HUES6 (cell line): ENCODE data around the gene SPATA18.

Experiments used
- H3K27ac ChIP-seq: 2 replicates; pipeline ENCODE4 v1.7.0; 2013; ENCODE audit warnings: low read depth, mild to moderate bottlenecking, low read length, inconsistent platforms
- H3K27me3 ChIP-seq: 2 replicates; pipeline ENCODE4 v1.6.1; 2013; ENCODE audit warnings: low read length; ENCODE audit not compliant: control insufficient read depth, insufficient read depth
- H3K36me3 ChIP-seq: 2 replicates; pipeline ENCODE4 v1.6.1; 2013; ENCODE audit warnings: low read length; ENCODE audit not compliant: control insufficient read depth, insufficient read depth
- H3K4me1 ChIP-seq: 2 replicates; pipeline ENCODE4 v1.6.1; 2013; ENCODE audit warnings: low read length; ENCODE audit not compliant: control insufficient read depth, insufficient read depth
- H3K4me3 ChIP-seq: 2 replicates; pipeline ENCODE4 v1.5.1; 2013; ENCODE audit warnings: low read depth, low read length
- H3K9ac ChIP-seq: one replicate; pipeline ENCODE4 v1.6.1; 2013; ENCODE audit warnings: mild to moderate bottlenecking, low read length
- H3K9me3 ChIP-seq: 2 replicates; pipeline ENCODE4 v1.6.1; 2013; ENCODE audit warnings: low read depth, low read length; ENCODE audit not compliant: control insufficient read depth, insufficient read depth

SPATA18 gene

DNA sequence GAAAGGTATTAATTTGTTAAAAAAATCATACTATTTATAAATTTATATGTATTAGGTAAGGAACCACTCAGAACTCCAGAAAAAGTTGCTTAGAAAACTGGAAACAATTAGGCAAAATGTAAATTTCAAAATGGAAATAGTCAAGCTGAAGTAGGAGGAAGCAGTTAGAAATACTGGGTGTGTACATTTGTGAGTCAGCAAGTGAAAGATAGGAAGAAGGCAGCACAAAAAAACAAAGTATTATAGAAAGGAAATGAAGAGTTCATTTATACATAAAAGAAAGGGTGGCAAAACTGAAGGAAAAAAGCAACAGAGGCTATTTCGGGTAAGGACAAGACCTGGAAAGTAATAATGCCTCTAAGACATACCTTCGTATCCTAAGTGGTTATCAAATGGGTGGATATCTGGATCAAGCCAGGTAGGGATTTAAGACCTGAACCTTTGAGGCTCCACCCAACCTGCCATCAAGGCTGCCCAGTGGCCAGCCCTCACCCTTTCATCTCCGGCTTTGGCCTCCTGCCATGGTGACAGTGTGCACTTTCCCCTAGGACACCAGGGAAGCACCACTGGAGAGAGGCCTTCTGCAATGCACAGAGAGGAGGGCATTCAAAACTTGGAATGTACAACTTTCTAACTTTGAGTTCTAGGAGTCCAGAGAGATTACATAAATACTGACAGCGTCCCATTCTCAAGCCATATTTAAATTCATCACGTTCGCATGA, 31.0 kb upstream of the SPATA18 start, which contains the start of gene LRRC66:
TSS of gene LRRC66 (minus strand) at position 428 of the 722 bp plus-strand sequence. CDS start 2,750 bp downstream, outside the sequence.
- Histone ChIP-seq H3K4me3 (no peak within 1 kb of the TSS), H3K4me1 (no peaks in the 10 kb centered on the region), H3K27me3 (no peaks in the 10 kb centered on the region), H3K36me3 (peaks cover 27% of the 10 kb centered on the region), H3K9ac (no peak within 1 kb of the TSS), H3K27ac (no peak within 1 kb of the TSS), H3K9me3 (no peaks in the 10 kb centered on the region)

DNA sequence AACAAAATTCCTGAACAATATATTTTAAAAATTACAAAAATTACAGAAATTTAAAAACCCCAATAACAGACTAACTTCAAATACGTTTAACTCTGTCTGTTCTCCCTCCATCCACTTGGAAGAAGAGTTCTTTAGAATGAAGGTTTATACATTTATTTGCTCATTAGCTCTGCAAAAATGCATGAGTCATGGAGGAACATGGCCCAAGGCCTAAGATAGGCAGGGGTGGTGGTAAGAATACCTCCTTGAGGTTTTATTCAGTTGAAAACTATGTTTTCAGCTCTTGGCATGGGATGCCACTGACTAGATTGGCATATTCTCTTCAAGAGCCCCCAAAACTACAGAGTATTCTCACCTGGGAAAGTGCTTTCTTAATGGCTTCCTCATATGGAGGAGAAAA, 22.1 kb upstream of the SPATA18 start:
- Histone ChIP-seq H3K9me3 (no peaks in the 10 kb centered on the region), H3K27ac (no peak overlapping the region)

DNA sequence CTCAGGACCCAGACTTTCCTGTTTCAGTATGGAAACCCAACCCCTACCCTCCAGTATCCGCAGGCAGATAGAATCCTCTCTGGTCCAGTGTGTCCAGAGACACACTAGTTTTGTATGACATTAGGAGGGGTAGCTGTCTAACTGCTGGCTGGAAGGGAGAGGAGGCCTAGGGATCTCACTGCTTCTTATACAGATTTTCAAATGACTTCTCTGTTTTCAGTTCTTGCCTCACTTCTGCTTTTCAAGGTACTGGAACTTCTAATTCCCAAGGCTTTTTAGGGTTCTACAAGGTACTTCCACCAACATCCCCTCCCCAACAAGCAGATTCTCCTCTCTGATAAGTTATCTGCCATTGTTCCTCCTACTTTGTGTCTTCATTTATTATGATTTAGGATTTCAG, 19.1 kb upstream of the SPATA18 start:
- peaks cover 44% of the 10 kb centered on the region for H3K36me3 ChIP-seq
- H3K4me3 ChIP-seq, result no peak overlapping the region
- no peak overlapping the region for H3K9ac ChIP-seq
- H3K27me3 ChIP-seq, result no peaks in the 10 kb centered on the region
- no peaks in the 10 kb centered on the region for H3K4me1 ChIP-seq
- no peak overlapping the region for H3K27ac ChIP-seq
- no peaks in the 10 kb centered on the region for H3K9me3 ChIP-seq

More for the DNA sequence above, 22.1 kb upstream of the SPATA18 start:
- H3K4me1 ChIP-seq, result no peaks in the 10 kb centered on the region
- no peak overlapping the region for H3K4me3 ChIP-seq
- H3K36me3 ChIP-seq, result peaks cover 63% of the 10 kb centered on the region
- H3K9ac ChIP-seq, result no peak overlapping the region
- no peaks in the 10 kb centered on the region for H3K27me3 ChIP-seq

DNA sequence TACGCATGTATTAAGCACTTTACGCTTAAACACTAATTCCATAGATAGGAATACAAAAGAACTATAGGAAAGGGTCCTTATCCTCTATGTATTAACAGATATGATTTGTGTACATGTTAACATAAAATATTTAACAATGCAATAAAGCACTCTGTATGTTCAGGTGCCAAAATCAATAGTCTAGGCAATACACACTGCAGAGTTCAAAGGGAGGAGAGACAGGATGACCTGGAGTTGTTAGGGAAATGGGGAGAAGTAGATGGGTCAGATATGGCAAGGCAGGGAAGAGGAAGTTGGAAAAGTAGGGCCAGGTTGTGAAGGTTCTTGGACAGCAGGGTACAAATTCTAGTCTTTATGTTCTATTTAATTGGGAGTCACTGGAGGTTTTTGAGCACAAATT, 15.9 kb upstream of the SPATA18 start:
- H3K27ac ChIP-seq, result no peak overlapping the region
- peaks cover 22% of the 10 kb centered on the region for H3K36me3 ChIP-seq
- H3K4me1 ChIP-seq, result 0 out of 2 replicates have a peak, but pooled peaks cover 9% of the 10 kb centered on the region
- no peak overlapping the region for H3K4me3 ChIP-seq
- peaks cover 16% of the 10 kb centered on the region for H3K27me3 ChIP-seq
- no peak overlapping the region for H3K9ac ChIP-seq
- no peaks in the 10 kb centered on the region for H3K9me3 ChIP-seq

DNA sequence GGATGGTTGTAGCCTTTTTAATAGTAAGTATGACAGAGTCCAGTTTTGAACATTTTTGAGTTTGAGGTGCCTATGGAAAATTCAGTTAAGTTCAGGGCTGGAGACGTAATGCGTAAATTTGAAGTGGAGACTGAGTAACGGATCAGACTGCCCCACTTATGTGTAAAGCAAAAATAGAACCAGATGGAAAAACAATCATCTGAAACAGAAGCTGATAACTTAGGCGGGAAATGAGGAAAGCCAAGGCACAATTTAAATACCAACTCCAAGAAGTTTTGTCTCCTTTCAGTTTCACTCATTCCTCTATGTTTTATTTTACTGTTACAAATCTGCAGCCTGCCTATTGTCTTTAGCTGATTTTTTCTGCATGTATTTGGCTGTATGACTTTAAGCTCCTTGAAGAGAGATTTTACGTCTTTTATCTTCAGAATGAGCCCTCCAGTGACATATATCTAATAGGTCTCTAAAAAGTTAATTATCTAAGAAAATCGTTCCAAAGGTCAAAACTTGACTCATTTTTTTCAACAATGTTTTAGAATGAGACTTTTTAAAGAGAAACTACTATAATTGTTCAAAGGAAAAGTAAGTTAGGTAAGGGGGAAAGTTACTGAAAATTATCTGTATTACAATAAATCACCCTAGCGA, 14.1 kb upstream of the SPATA18 start:
- Histone ChIP-seq H3K9ac (peak overlapping the region; percentile 81), H3K27ac (no peak overlapping the region)

DNA sequence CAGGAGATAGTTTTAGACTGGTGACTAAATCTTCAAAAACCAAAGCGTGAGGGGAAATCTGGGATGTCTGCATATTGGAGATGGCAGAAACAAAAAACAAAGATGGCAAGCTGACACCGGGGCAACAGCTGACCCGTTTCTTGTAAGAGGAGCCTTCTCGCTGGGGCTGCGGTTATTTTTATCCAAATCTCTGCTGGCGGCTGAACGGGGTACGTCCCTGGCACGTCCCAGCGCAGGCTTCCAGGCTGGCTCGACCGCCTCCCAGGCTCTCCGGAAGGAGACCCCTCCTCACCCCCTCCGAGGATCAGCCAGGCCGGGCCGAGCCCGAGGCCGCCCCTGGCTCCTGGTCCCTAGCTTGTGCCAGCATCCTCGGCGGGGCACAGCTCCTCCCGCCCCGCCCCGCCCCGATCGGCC, 13.4 kb upstream of the SPATA18 start:
- Histone ChIP-seq H3K9me3 (no peaks in the 10 kb centered on the region), H3K36me3 (peaks cover 4% of the 10 kb centered on the region), H3K27me3 (peaks cover 30% of the 10 kb centered on the region), H3K9ac (peak overlapping the region; percentile 81), H3K27ac (no peak overlapping the region), H3K4me1 (0 out of 2 replicates have a peak, but pooled peaks cover 9% of the 10 kb centered on the region), H3K4me3 (peak overlapping the region; percentile 93)

More for the DNA sequence above, 14.1 kb upstream of the SPATA18 start:
- peaks cover 26% of the 10 kb centered on the region for H3K27me3 ChIP-seq
- H3K4me3 ChIP-seq, result peak overlapping the region; percentile 93
- H3K36me3 ChIP-seq, result peaks cover 6% of the 10 kb centered on the region
- H3K9me3 ChIP-seq, result no peaks in the 10 kb centered on the region
- H3K4me1 ChIP-seq, result 0 out of 2 replicates have a peak, but pooled peaks cover 9% of the 10 kb centered on the region

DNA sequence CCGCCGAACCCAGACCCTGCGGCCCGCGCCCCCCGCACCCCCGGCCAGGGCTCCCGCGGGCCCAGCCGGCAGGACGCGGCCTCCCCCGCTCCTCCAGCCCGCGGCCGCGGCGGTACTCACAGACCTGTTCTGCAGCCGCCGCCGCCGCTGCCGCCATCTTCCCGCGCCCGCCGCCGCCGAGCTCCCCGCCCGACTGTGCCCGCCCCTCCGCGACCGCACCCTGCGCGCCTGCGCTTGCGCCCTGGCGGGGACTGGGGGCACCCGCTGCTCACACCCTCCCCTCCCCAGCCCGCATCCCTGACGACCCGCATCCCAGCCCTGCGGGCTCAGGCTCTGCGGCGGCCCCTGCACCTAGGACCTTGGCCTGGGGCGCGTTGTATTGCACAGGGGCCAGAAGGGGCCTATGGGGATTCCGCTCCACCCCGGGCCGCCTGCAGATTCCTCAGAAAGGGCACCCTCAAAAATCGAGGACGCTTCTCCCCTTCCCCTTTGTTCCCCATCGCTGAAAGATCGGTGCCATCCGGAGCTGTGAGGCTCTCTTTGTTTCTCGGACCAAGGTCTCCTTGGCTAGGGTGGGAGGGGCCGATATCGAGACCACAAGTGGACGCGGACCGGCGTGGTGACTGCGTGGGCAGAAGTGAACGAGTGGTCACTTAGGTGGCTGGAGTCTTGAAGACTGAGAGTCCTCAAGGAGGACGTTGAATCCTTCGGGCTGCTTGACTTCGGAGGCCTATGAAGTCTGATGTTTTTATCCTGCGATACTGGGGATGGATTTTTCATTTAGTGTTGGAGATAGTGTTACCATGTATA, 12.8 kb upstream of the SPATA18 start, which contains the start of gene SGCB:
TSS of gene SGCB (minus strand) at position 197 of the 810 bp plus-strand sequence. CDS start at position 157, 40 bp downstream.
- Histone ChIP-seq H3K4me1 (0 out of 2 replicates have a peak, but pooled peaks cover 9% of the 10 kb centered on the region), H3K9ac (peak within 1 kb of the TSS; percentile 81), H3K9me3 (no peaks in the 10 kb centered on the region), H3K27me3 (peaks cover 30% of the 10 kb centered on the region), H3K27ac (peak within 1 kb of the TSS; percentile 78), H3K4me3 (peak within 1 kb of the TSS; percentile 93), H3K36me3 (peaks cover 2% of the 10 kb centered on the region)

DNA sequence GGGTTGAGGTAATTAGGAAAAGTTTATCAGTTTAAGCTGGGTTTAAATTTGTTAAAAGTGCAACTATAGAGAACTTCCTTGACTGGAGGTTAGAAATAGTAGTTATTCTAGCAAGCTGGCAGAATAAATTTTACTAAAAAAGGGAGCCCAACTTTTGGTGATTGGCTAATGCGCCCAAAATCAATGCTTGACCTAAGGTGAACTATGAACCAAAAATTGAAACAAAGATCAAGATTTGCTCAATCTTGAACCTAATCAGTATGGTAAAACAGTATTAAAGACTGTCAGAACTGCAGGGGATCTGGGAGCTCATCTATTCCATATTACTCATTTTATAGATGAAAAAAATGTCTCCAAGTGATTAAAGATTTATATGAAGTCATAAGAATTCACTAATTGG, 6.1 kb upstream of the SPATA18 start:
- Histone ChIP-seq H3K27me3 (peaks cover 19% of the 10 kb centered on the region), H3K36me3 (no peaks in the 10 kb centered on the region), H3K27ac (no peak overlapping the region)

DNA sequence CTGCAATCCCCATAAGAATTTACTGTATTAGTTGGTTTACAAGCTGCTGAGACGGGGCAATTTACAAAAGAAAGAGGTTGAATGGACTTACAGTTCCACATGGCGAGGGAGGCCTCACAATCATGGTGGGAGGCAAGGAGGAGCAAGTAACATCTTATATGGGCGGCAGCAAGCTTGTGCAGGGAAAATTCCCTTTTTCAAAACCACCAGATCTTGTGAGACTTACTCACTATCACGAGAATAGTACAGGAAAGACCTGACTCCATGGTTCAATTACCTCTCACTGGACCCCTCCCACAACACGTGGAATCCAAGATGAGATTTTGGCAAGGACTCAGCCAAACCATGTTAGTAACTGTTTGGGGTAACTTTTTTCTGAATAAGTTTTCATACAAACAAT, 1.8 kb upstream of the SPATA18 start:
- Histone ChIP-seq H3K9me3 (peaks cover 11% of the 10 kb centered on the region), H3K4me3 (no peak overlapping the region)

More for the DNA sequence above, 6.1 kb upstream of the SPATA18 start:
- Histone ChIP-seq H3K4me3 (no peak overlapping the region), H3K4me1 (no peaks in the 10 kb centered on the region), H3K9me3 (peaks cover 11% of the 10 kb centered on the region), H3K9ac (no peak overlapping the region)

DNA sequence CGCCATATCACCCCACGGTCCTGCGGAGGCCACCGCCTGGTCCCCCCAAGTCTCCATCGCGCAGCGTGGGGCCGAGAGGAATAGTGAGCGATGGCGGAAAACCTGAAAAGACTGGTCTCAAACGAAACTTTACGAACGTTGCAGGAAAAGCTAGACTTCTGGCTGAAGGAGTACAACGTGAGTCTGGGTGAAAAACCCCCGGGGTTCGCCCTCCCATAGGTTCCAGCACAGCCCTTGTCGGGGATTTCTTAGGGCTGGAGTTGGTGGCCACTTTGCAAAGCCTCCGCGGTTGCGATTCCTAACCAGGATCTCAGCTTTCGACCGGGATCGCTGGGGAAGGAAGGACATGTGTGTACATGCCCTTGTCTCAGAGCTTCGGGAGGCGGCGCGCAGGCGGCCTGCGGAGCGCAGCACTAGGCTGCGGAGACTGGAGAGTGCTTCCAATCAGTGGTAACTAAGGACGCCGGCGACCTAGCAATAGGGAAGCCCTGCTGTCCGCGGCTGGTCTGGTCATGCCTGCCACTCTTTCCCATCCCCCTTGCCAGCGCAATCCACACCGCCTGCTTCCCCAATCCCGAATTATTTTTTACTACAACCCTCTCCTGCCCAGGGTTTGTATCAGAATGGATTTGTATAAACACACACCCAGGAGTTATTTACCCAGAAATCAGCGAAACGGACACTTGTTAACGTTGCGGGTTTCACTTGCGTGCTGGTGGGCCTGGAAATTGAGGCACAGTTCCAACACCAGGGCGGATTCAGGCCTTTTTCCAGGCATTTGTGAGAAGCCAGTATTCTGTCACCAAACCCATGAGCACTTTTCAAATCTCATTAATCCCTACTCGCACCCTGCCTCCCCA, 741 bp downstream of the SPATA18 start:
- Histone ChIP-seq H3K9ac (no peak overlapping the region), H3K9me3 (peaks cover 11% of the 10 kb centered on the region), H3K36me3 (no peaks in the 10 kb centered on the region), H3K27ac (no peak overlapping the region), H3K4me1 (no peaks in the 10 kb centered on the region; the same call in 1 of the 2 replicates), H3K4me3 (peak overlapping the region; percentile 74), H3K27me3 (peaks cover 12% of the 10 kb centered on the region; the same call in 1 of the 2 replicates)

More for the DNA sequence above, 1.8 kb upstream of the SPATA18 start:
- Histone ChIP-seq H3K27ac (no peak overlapping the region), H3K9ac (no peak overlapping the region), H3K4me1 (no peaks in the 10 kb centered on the region; the same call in 1 of the 2 replicates), H3K27me3 (peaks cover 12% of the 10 kb centered on the region; the same call in 1 of the 2 replicates), H3K36me3 (no peaks in the 10 kb centered on the region)
